ENCODE results near the gene LONP2.
"Not testable (repeated sequence)": the region's sequence is repeated elsewhere in the genome, so short reads cannot be mapped to it uniquely, and the experiment has no call there.

Gene LONP2

DNA sequence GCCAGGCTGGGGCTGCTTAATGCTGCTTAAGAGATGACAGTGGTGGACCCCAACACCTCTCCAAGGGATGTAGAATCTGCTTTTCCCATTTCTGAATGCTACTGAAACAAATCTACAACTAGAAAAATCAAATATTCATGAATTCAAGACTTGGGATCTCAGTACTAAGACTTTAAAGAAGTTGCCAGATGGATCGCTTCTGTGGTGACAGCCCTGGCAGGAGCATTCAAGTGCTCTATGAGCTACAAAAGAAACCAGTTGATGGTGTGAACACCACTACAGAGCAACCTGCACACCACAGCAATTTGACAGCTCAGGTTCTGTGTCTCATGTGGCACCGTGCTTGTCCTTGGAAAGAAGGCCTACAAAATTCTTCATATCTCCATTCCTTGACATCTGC, 98.5 kb downstream of the LONP2 start:
- no peak for DNase-seq

DNA sequence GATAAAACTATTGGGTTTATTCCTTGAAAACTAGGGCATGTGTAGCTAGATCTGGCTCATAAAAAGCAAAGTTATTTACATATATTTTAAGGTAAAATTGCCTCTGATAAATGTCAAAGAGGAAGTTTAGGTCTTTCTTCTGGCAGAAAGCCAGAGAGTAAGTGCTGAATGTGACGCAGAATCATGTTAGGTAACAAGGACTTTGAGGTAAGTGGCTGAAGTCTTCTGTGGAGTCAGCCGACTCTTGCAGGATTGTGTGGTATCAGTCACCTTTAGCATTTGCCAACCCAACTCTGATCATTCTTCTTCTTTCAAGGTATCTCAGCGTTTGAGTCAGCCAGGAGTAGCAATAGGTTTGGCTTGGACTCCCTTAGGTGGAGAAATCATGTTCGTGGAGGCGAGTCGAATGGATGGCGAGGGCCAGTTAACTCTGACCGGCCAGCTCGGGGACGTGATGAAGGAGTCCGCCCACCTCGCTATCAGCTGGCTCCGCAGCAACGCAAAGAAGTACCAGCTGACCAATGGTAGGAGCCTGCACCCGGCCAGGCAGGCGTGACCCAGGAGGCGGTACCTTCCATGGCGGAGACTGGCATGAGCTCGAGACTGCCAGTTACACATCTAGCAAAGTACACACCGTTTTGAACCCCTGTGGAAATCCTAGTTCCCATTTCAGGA, 103.2 kb downstream of the LONP2 start:
- peak in 1 of 14 donors; percentile 8 for DNase-seq

DNA sequence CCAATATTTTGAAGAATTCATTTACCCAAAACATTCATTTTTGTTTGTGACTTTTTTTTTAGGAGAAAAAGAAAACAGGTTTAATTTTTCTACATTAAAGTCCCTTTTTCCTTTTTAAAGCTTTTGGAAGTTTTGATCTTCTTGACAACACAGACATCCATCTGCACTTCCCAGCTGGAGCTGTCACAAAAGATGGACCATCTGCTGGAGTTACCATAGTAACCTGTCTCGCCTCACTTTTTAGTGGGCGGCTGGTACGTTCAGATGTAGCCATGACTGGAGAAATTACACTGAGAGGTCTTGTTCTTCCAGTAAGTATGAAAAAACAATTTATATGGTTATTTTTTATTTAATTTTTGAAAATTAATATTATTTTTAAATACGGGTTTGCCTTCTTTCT, 103.9 kb downstream of the LONP2 start:
- DNase-seq, result peak in 1 of 14 donors; percentile 75

DNA sequence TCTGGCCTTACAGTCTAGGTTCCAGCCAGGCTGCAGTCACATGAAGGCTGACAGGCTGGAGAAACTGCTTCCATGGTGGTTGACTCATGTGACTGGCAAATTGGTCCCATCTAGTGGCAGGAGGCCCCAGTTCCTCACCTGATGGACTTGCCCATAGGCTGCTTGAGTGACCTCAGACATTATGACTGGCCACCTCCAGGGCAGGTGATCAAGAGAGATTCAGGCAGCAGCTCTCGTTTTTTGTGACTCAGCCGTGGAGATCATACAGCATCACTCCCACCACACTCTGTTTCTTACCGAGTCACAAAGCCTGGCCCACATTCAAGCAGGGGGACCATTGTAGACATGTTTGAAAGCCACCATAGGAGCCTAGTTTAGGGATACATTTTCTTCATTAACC, 106.6 kb downstream of the LONP2 start:
- no peak for DNase-seq

DNA sequence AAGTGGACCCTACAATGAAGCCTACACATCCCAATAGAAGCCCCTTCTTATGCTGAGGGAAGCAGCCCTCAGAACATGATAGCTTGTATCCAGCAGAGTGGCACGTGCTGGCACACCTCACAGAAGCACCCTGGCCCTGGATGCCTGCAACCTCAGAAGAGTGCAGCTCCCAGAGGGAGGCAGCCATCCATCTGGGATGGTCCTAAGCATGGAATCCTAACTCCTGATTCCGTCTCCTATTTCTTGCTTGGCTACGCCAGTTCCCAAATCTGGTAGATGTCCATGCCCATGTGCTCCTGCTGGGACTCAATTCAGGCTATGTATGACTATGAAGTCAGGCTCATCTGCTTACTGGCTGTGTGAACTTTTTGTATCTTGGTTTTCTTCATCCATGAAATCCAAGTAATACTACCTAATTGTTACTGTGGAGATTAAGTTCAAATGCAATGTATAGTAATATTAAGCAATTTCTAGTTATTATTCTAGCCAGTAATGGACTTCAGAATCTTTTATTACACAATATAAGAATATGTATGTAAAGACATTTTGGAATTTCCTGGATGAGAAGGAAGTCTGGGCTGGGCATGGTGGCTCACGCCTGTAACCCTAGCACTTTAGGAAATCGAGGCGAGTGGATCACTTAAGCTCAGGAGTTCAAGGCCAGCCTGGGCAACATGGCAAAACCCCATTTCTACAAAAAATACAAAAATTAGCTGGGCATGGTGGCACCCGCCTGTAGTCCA, 108.7 kb downstream of the LONP2 start:
- DNase-seq, result no peak

DNA sequence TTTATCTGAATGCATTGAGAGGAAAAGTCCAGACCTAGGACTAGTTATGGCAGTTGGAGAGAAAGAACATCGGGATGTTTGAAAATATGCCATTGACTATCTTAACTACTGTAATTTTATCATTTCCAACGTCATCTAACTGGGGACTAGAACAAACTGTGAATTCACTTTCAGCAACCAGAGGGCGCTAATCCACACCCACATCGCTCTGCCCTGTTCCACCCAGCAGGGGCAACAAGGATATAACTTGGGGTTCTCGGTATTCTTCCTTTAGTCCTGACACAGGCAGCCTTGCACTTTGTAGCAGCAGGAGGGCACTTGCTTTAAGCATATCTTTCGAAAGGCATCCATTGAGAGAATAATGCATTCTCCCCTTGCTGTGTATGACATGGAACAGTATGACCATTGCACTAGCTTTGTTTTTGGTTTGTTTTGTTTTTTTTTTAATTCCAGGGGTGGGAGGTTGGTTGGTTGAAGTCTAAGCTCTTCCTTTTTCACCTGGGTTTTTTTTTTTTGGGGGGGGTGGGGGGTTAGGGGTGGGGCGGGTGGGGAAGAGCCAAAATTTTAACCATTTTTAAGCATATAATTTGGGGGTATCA, 109.6 kb downstream of the LONP2 start:
- DNase-seq, result peak in 7 of 14 donors; percentile 5 to 35 (median 14)

DNA sequence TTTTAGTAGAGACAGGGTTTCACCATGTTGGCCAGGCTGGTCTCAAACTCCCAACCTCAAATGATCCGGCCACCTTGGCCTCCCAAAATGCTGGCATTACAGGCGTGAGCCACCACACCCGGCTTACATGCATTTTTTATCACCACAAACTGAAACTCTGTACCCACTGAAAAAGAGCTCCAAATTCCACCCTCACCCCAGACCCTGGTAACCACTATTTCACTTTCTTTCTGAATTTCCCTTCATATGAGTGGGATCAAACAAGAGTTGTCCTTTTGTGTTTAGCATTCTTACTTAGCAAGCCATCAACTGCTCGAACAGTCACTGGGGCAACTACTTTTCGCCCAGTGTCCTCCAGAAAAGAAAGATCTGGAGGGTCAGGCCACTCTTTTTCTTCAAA, 110.3 kb downstream of the LONP2 start:
- not testable (repeated sequence) for DNase-seq

DNA sequence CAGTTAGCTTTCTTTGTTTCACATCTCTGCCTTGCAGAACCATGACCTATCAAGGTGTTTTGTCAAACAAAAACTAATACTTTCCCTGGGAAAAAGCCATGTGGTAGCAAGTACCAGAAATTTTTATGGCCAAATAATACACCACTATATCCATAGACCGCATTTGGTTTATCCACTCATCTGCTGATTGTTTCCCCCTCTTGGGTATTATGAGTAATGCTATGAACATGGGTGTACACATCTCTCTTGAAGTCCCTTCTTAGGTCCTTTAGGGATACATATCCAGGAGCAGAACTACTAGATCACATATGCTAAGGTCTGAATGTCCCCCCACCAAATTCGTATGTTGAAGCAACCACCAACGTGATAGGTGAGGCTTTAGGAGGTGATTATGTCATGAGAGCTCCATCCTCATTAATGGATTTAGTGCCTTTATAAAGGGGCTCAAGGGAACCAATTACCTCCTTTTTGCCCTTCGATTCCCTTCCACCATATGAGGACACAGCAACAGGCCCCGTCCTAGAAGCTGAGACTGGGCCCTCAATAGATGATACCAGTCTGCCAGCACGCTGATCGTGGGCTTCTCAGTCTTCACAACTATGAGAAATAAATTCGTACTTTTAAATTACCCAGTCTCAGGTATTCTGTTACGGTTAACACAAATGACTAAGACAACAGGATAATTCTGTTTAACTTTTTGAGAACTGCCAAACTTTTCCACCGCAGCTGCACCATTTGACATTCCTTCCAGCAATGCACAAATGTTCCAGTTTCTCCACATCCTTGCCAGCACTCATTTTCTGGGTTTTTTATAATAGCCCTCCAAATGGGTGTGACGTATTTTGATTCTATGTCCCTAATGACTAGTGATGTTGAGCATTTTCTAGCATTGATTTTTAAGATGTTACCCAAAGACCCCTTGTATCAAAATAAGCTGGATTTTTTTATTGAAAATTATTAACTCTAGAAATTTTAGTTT, 111.1 kb downstream of the LONP2 start:
- DNase-seq, result no peak

DNA sequence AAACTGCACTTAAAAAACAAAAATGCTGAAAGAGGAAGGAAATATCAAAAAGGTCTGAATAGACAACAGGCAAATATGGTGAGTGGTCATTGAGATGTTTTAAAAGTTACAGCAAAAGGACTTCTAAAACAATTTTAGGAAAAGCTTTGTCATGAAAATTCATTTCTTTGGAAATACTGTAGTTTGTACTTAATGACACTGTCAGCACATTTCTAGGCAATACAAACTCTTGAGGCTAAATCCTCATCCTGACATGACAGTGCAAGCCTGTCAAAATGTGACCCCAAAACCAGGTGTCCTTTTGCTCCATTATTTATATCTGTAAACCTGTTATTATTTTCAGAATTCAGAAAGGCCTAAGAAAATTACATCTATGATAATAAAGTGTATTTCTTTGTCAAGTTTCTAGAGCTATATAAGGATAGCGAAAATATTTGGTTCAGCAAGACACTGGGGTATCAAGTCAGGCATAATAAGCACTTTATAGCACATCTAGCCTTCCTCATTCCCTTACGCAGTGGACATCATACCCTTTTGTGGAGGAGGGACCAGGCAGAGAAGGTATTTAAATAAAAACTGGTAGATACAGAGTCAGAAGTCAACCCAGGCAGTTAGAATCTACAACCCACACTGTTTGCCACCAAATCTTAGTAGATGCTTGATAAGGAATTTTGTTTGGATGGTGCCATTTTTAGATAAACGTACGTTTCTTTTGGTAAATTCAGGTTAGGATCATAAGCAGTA, 112.7 kb downstream of the LONP2 start:
- DNase-seq, result no peak

DNA sequence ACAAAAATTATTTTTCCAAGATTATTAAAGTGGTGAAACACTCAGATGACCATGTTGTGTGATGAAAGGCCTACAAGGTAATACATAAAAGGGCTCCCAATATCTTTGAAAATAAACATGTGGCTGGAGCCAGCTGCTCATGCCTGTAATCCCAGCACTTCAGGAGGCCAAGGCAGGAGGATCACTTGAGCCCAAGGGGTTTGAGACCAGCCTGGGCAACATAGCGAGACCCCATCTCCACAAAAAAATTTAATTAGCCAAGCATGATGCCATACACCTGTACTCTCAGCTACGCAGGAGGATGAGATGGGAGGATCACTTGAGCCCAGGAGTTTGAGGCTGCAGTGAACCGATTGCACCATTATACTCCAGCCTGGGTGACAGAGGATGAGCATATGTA, 114.3 kb downstream of the LONP2 start:
- no peak for DNase-seq

DNA sequence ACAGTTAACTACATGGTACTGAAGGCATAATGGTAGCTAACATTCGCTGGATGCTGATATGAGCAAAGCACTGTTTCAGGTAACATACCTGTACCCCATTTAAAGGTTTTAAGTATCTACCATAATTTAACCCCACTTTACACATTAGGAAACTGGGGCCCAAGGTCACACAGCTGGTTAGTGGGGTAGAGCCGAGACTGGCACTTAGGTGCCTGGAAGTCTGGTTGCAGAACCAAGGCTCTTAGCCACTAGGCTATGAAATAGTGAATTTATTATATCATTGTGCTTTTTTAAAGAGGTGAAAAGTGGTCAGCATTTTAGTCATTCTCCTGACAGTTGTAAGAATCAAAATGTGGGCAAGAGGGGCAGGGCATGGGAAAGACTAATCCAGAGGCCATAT, 115.9 kb downstream of the LONP2 start:
- no peak for DNase-seq

DNA sequence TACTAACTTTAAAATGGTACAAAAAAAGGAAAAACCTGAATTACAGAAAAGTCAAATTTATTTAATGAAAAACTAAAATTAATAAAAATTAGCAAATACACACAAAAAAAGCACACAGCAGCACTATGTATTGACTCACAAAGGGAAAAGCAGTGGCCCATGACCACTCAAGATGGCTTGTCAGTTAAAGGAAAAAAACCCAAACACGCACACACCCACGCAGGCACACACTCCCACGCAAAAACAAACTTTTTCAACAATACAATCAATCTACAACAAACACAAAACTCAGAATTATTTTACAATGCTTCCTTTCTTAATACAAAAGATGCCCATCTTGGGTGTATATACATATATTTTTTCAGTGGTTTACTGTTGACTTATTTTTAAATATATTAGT, 116.9 kb downstream of the LONP2 start:
- DNase-seq, result no peak

DNA sequence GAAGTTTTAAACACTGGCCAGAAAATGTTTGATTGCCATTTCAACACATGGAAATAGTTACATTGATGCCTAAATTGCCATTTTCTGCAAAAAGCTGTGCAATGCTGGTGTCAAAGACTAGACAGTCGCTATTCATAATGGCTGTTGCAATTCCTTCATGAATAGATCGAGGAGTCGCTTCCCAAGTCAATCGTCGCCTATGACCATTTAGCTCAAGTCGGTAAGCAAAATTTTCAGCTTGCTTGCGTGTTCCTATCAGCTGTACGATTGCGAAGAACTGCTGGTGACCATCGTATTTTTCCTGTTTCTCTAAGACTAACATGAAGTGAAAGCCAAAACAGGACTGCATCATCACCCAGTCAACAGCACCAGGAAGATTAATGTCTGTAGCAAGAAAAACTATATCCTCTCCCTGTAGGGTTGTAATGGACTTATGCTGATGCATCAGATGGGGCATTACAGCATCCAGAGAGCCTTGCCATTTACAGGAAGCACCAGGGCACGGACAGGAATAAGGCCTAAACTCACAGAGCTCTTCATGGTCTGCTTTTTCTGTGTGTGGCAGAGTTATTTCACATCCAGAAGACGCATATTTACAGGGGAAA, 117.5 kb downstream of the LONP2 start:
- no peak for DNase-seq

DNA sequence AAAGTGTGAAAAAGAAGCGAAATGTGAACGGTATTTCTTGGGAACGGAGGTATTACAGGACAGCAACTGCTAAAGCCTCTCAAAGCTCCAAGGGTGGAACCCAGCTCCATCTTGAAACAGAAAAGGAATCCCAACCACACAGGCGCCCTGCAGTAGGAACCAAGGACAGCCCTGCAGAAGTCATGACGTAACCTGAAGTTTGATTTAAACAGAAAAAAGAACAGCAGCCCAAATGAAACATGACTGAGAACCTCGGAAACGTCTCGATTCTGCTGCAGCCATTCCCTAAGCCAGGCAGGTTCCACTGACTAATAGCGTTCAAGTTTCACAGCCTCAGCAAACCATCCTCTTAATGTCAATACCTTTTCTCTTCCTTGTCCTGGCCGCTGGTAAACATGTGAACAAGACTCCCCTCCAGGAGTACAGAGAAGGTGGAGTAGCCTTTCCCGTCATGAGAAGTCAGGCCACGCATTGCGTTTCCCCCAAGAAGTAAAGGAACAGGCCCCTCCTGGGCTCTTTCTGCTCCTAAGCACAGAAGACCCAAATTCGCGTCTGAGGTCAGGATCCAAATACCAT, 121.0 kb downstream of the LONP2 start:
- DNase-seq, result peak in 1 of 14 donors; percentile 32

DNA sequence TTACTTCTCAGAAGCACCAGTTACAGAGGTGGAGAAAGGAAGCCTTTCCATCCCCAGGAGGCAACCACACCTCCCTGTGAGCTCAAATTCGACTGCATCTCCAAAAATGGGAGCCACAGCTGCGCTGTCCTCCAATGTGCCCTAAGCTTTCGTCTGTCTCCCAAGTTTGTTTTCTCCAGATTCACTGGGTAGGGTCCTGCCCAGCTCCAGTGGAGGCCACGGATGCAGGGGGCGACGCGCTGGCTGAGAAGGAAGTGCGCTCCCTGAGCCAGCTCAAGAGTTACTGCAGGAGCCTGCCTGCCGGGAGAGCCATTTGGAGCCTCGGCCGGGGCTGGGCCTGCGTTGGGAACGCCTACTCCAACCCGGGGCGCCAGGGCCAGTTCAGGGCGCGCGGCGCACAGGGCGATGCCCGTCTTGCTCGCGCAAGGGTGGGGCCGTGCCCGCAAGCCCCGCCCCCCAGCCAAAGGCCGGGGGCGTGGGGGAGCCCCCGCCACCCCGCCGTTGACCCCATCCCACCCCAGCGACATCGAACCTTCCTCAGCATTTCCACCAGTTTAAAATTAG, 121.6 kb downstream of the LONP2 start:
- peak in 13 of 14 donors; percentile 24 to 87 (median 70) for DNase-seq

DNA sequence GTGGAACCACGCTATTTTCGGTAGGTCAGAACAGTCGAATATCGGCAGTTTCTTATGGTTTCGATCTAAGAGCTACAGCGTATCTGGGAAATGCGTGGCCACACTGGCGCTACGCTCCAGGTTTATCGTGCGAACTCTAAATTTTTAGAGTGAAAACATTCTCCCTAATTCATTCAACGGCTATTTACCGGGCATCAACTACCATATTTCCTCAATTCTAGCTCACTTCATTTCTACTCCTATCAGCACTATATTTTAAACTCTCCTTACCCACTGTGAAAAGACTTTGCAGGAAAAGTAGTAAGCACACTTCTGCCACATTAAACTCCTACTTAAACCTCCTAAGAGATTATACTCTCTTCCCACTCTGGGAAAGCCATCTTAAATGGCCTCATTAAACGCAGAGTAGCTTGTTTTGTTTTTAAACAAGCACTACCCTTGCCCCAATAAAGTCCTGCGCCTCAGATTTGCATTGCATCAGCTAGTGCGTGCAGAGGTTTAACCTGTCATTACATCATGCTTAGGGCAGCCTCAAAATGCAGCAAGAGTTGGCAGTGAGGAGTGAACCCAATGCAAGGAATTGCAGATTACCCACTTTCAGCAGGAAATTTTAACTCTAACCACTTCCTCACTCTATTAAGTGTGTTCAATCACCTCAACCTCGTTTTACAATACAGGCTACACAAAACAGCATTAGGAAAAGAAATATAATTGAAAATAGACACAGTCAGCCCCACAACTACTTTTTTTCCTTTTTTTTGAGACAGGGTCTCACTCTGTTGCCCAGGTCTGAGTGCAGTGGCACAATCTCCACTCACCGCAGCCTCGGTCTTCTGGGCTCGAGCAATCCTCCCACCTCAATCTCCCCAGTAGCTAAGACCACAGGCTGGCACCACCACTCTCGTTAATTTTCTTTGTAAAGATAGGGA, 122.3 kb downstream of the LONP2 start:
- peak in 1 of 14 donors; percentile 30 for DNase-seq

DNA sequence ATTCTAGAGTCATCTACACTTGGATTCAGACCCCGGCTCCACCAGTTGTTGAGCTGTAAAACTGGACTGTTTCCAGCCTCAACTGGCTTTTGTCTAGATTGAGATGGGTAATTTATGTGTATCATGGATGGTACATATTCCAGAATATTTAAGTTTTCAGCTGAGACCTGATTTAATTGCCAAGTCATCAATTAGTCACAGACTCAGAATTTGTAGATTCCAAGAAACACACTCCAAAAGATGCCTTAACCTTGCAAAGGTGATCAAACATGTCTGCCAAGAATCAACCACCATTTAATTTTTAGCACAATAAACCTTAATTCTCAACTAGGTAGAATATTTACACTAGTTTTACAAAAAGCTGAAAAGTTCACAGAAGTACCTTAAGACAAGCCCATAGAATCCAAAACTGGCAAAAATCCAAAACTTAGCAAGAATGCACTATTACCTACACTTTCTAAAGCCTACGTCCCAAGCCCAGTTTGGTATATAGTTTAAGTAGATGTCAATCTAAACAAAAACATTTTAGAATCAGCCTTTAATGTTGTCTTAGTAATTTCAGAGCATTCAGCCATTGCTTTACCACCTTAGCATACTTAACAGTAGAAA, 123.4 kb downstream of the LONP2 start:
- DNase-seq, result no peak

DNA sequence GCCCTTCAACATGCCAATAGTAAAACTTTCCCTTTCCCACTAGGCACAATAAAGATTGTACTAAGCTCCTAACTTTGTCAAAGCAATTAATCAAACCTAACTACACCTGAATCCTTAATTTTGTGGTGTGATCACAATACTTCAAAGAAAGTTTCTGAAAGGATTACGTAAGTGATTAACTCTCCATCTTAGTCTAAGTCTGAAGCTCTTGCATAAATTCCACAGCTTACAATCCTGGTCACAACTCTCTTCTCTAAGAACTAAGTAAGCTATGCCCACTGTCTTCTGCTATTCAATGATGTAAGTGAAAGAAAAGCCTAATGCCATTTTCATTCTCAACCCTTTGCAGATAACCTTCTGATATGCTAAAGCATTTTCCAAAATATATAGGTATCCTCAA, 125.7 kb downstream of the LONP2 start:
- no peak for DNase-seq

DNA sequence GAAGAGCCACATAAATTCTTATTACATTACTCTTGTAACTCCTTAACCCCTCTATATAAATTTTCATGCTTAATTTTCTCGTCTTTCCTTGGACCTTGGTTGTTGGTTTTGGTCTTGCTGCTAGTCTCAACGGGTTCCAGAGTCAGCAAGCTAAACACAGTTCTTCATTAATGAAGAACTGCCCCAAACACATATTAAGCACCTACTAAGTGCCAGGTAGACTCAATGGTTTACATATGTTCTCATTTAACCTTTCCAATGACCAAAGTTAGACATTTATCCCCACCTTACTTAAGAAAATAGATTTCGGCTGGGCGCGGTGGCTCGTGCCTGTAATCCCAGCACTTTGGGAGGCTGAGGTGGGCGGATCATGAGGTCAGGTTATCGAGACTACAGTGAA, 126.1 kb downstream of the LONP2 start:
- no peak for DNase-seq
